Activated CD8-positive, alpha-beta memory T cell treated with anti-CD3 and anti-CD28 coated beads, Interleukin-2, amount 50 U/mL, for 48 hours (primary cell): ENCODE data around the gene MXD3.
"Not testable (repeated sequence)": the region's sequence is repeated elsewhere in the genome, so short reads cannot be mapped to it uniquely, and the experiment has no call there.

Experiments used
- DNase-seq: peaks from one replicate; pipeline ENCODE4 v3.0.0-alpha.2; 2020

The MXD3 gene

DNA sequence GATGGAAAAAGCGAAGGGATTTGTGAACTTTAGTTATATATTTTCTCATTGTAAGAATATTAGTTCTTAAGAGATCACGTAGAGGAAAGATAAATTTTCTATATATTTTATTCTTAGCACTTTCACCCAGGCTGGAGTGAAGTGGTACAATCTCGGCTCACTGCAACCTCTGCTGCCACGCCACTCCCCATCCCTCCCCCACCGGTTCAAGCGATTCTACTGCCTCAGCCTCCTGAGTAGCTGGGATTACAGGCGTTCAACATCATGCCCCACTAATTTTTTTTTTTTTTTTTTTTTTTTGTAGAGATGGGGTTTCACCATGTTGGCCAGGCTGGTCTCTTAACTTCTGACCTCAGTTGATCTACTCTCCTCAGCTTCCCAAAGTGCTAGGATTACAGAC is 50.7 kb downstream of the MXD3 start:
- DNase-seq: no peak

DNA sequence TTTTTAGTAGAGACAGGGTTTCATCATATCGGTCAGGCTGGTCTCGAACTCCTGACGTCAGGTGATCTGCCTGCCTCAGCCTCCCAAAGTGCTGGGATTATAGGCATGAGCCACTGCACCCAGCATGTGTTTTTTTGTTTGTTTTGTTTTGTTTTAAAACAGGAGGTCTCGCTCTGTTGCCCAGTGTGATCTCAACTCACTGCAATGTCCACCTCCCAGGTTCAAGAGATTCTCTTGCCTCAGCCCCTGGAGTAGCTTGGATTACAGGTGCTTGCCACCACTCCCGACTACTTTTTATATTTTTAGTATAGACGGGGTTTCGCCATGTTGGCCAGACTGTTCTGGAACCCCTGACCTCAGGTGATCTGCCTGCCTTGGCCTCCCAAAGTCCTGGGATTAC is 53.0 kb downstream of the MXD3 start:
- not testable (repeated sequence) for DNase-seq
